Heart right ventricle (tissue), 16 donors: ENCODE results near the gene CTNNB1. TPM values are rescaled to one million over a fixed set of nuclear protein-coding genes. Genes with fewer than 3 reads are reported as not detected.

Source experiments
- ATAC-seq, 8 donors: fragments of 200-7000 bp; cut with Tn5 transposase; one replicate each; pipeline ENCODE4 v1.9.1; 2020; ENCODE audit warnings: mild to moderate bottlenecking in 8 of 8, moderate library complexity in 8 of 8, moderate number of reproducible peaks in 1 of 8
- DNase-seq, 2 donors: peaks; one replicate each; pipeline ENCODE4 v3.0.0-alpha.2; 2020
- H3K27ac ChIP-seq, 10 donors: fragments of 200-600 bp; sonication (generic) in 2 of 10; one replicate each; pipeline versions ENCODE4 v1.5.0 to v1.8.0; 2020 to 2022; ENCODE audit warnings: mild to moderate bottlenecking in 3 of 10
- H3K27me3 ChIP-seq, 7 donors: fragments of 200-600 bp; one replicate each; pipeline ENCODE4 v1.8.0; 2021 to 2022; ENCODE audit warnings: mild to moderate bottlenecking in 2 of 7
- H3K36me3 ChIP-seq, 9 donors: fragments of 200-600 bp; sonication (generic) in 1 of 9; one replicate each; pipeline versions ENCODE4 v1.5.0 to v1.8.0; 2020 to 2022; ENCODE audit warnings: mild to moderate bottlenecking in 2 of 9
- H3K4me1 ChIP-seq, 9 donors: fragments of 200-600 bp; sonication (generic) in 1 of 9; one replicate each; pipeline versions ENCODE4 v1.5.0 to v1.8.0; 2020 to 2022; ENCODE audit warnings: mild to moderate bottlenecking in 4 of 9
- H3K4me3 ChIP-seq, 10 donors: fragments of 200-600 bp; sonication (generic) in 2 of 10; one replicate each; pipeline versions ENCODE4 v1.5.0 to v1.8.0; 2020 to 2022; ENCODE audit warnings: mild to moderate bottlenecking in 7 of 10, moderate library complexity in 2 of 10
- H3K9me3 ChIP-seq, 11 donors: fragments of 200-600 bp in 10 of 11; sonication (generic) in 2 of 11; one replicate each; pipeline versions ENCODE4 v1.5.0 to v1.8.0; 2013 to 2022; ENCODE audit warnings: mild to moderate bottlenecking in 2 of 11, control low read depth in 1 of 11, moderate library complexity in 1 of 11
- WGBS, 2 donors: extraction: QIAGEN DNeasy Blood & Tissue Kit; methylation state at CpG; one replicate each; pipeline ENCODE4 v1.1.7; 2013; ENCODE audit warnings: inconsistent platforms in 1 of 2; 5-methylcytosine and 5-hydroxymethylcytosine counted together
- intact Hi-C, 10 donors: fragments of 100-400 bp; cut with DNase I; formaldehyde crosslinking; loops; one replicate each; pipeline versions ENCODE4 v1.11.1 to v1.14.2; 2022
- polyA plus RNA-seq, 2 donors: library from polyadenylated mRNA; stranded (reverse); fragments of 200-250 nt; gene quantifications; one replicate each; pipeline ENCODE4 v1.2.3, GENCODE V29; 2013
- total RNA-seq, 10 donors: library from RNA; stranded (reverse); fragmentation: NEBNext Ultra II Directional in 3 of 10; extraction: Animal tissue kit (Norgen Biotek cat#: 25700) in 3 of 10; gene quantifications; one replicate each; pipeline versions ENCODE4 v1.2.1 to v1.2.4, GENCODE V29; 2021 to 2023
- TF ChIP-seq, protein P1 (sequence below), 9 donors: fragments of 200-600 bp; sonication (generic) in 2 of 9; IDR thresholded peaks; one replicate each; pipeline versions ENCODE4 v1.5.0 to v1.8.0; 2021 to 2022; ENCODE audit warnings: antibody characterized with exemption in 9 of 9, mild to moderate bottlenecking in 5 of 9, moderate library complexity in 1 of 9
- donor health status: Arrhythmogenic right ventricular cardiomyopathy.
- donor health status: ischemic (EF 13 %, LVEDD 7.1; RV severe dilation, severe dysfunction).
- donor health status: healthy with polysubstance abuse.
- donor health status: DM: no; HTN: yes; CAD: no.
- donor health status: DM: no; HTN: no; CAD: no.
- donor health status: ischemic (EF 25% LVEDD 6.9; RV normal size, moderate dysfunction).
- donor health status: ischemic (EF 25% LVEDD 5.7; RV mildly dilated, moderate dysfunction).
- donor health status: healthy.
- donor health status: DM: yes; HTN: yes; CAD: no.
- donor health status: Ischemic cardiomyopathy.
- donor health status: ischemic (EF 35%, LVEDD 5.7; RV mildly dilated, moderate dysfunction).
- donor health status: nonischemic (EF 11% LVEDD 7.7; RV severe dilation, severe dysfunction).
- donor health status: DM: yes; HTN: yes; CAD: no.
- donor health status: PGD.
- donor health status: ischemic (EF 29% LVEDD 5.4; RV normal size, mild dysfunction).
- donor health status: nonischemic (EF 23%, LVEDD 6.1; RV moderate dilation, normal function).

Gene CTNNB1
- total and polyA plus RNA-seq, 12 donors, result 33.2 to 218 (median 172) TPM

DNA sequence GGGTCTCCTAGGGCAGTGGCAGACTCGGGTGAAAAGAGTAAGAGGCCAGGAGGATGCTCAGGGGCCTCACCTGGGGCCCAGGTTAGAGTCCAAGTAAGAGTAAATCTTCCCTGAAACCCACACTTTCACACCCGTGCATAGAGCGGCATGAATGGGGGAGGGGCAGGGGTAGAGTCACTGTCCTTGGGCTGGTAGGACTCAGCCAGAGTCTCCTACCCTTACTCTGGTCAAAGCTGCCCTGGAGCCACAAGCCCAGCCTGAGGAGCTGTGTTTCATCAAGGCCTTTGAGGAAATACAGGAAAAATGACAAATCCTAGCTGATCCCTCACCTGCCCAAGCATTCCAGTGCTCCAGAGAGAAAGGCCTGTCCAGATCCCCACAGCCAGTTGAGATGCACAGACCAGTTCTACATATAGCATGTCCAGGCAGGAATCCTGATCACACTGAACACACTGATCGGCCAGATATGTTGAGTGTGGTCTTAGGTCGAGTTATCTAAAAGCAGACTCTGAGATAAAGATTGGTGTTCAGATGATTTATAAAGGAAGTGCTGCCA, 16.7 kb upstream of the CTNNB1 start:
- no peaks in the 10 kb centered on the region for H3K9me3 ChIP-seq
- ATAC-seq, result no peak
- H3K4me3 ChIP-seq, result no peak overlapping the region

DNA sequence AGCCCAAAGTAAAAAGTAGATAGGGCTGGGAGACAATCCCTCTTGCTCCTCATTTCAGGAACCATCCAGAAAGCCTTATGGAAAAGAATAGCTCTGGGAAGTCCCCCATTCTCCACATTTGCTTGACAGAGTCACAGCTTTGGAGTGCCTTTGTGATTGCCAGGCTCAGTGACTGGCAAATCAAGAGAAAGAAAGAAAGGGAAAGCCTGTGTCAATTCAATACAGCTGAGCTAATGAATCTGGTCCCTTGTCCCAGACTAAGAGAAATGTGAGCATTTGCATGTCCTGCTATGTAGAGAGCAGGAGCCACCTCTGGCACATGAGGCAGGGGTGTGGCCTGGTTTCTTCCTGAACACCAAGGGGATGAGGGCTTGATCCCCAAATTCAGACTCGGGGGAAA, 14.9 kb upstream of the CTNNB1 start:
- no peak overlapping the region for H3K4me3 ChIP-seq
- WGBS, 2 donors, result 63 to 86% methylated on average over 1 of the region's 1 CpG
- intact Hi-C loops, result no loop called here
- DNase-seq, result no peak
- H3K4me1 ChIP-seq, result no peaks in the 10 kb centered on the region
- H3K36me3 ChIP-seq, result no peaks in the 10 kb centered on the region
- ATAC-seq, result no peak
- TF ChIP-seq, protein P1, sequence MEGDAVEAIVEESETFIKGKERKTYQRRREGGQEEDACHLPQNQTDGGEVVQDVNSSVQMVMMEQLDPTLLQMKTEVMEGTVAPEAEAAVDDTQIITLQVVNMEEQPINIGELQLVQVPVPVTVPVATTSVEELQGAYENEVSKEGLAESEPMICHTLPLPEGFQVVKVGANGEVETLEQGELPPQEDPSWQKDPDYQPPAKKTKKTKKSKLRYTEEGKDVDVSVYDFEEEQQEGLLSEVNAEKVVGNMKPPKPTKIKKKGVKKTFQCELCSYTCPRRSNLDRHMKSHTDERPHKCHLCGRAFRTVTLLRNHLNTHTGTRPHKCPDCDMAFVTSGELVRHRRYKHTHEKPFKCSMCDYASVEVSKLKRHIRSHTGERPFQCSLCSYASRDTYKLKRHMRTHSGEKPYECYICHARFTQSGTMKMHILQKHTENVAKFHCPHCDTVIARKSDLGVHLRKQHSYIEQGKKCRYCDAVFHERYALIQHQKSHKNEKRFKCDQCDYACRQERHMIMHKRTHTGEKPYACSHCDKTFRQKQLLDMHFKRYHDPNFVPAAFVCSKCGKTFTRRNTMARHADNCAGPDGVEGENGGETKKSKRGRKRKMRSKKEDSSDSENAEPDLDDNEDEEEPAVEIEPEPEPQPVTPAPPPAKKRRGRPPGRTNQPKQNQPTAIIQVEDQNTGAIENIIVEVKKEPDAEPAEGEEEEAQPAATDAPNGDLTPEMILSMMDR (IDR thresholded peaks at IDR 0.05), result no peak
- no peak overlapping the region for H3K27ac ChIP-seq
- peaks cover 0 to 3% (median 0%) of the 10 kb centered on the region in 7 donors for H3K27me3 ChIP-seq
- no peaks in the 10 kb centered on the region for H3K9me3 ChIP-seq

More for the DNA sequence above, 16.7 kb upstream of the CTNNB1 start:
- H3K27me3 ChIP-seq, result peaks cover 0 to 3% (median 0%) of the 10 kb centered on the region in 7 donors
- DNase-seq, result no peak
- no peaks in the 10 kb centered on the region for H3K4me1 ChIP-seq
- intact Hi-C loops, result no loop called here
- TF ChIP-seq, protein P1 (IDR thresholded peaks at IDR 0.05), result no peak
- H3K27ac ChIP-seq, result no peak overlapping the region
- 84 to 90% methylated on average over 5 of the region's 5 CpGs for WGBS, 2 donors
- H3K36me3 ChIP-seq, result no peaks in the 10 kb centered on the region

DNA sequence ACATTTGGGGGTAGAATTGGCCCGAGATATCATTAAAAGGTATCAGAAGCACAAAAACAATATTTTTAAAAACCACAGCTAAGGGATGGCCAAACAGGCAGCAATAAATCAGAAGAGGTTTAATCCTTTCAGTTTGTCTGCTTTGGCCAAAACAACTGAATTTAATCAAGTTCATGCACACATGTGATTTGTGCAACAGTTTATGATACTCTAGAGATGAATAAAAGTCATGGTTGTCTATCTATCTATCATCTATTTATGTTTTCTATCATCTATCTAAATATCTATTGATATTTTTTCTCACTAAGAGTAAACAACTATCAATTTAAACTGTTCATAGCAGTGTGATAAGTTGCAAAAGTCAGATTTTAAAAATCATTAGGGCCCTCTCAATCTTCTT, 13.0 kb upstream of the CTNNB1 start:
- Histone ChIP-seq H3K36me3 (no peaks in the 10 kb centered on the region), H3K4me1 (no peaks in the 10 kb centered on the region), H3K4me3 (no peak overlapping the region), H3K27me3 (peaks cover 0 to 3% (median 0%) of the 10 kb centered on the region in 7 donors), H3K27ac (no peak overlapping the region), H3K9me3 (no peaks in the 10 kb centered on the region)
- DNase-seq, result no peak
- TF ChIP-seq, protein P1 (IDR thresholded peaks at IDR 0.05), result no peak
- 89 to 92% methylated on average over 1 of the region's 1 CpG for WGBS, 2 donors
- intact Hi-C loops, result no loop called here
- ATAC-seq, result no peak

DNA sequence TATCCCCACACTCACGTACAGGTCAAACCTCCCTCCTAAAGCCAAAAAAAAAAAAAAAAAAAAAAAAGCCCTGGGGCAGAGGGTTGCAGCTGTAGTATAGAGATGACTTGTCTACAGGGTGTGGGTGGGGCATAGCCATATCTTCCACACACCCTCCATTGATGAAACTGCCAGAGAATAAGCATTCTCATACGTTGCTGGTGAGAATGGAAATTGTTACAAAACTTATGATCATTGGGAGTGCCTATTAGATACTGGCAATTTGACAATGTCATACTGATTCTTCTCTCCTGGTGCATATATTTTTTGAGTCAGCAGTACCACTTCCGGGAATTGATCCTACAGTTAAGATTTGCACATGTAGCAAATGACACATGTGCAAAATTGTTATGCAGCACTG, 11.0 kb upstream of the CTNNB1 start:
- no peak for ATAC-seq
- intact Hi-C loops, result no loop called here
- H3K9me3 ChIP-seq, result no peaks in the 10 kb centered on the region
- no peak overlapping the region for H3K4me3 ChIP-seq
- peaks cover 0 to under 1% (median 0%) of the 10 kb centered on the region in 7 donors for H3K27me3 ChIP-seq
- no peak for DNase-seq
- no peaks in the 10 kb centered on the region for H3K36me3 ChIP-seq
- no peaks in the 10 kb centered on the region for H3K4me1 ChIP-seq
- TF ChIP-seq, protein P1 (IDR thresholded peaks at IDR 0.05), result no peak
- 80 to 85% methylated on average over 3 of the region's 3 CpGs for WGBS, 2 donors
- H3K27ac ChIP-seq, result no peak overlapping the region
